Central memory CD8-positive, alpha-beta T cell (primary cell): Measurements from ENCODE around the gene CIP2A.
A peak's percentile ranks its signal among the peaks of the same experiment; 100 is the strongest.

Source experiments
- ATAC-seq: fragments of 150-1000 bp; cut with Tn5 transposase; replicated peaks from 2 replicates; pipeline ENCODE4 v1.10.0; 2022; ENCODE audit warnings: mild to moderate bottlenecking, moderate FRiP score, moderate number of reproducible peaks; ENCODE audit not compliant: poor library complexity, severe bottlenecking; ENCODE audit errors: extremely low read depth
- DNase-seq, 2 donors: peaks; one replicate each; pipeline ENCODE4 v3.0.0; 2021; ENCODE audit warnings: low spot score in 2 of 2
- H3K27ac Mint-ChIP-seq: one replicate; pipeline ENCODE4 v1.8.0; 2022; ENCODE audit warnings: low read depth, mild to moderate bottlenecking, moderate library complexity, mixed read lengths
- H3K27me3 Mint-ChIP-seq: one replicate; pipeline ENCODE4 v1.8.0; 2022; ENCODE audit warnings: mixed read lengths
- H3K36me3 Mint-ChIP-seq: one replicate; pipeline ENCODE4 v1.8.0; 2022; ENCODE audit warnings: mild to moderate bottlenecking, moderate library complexity, mixed read lengths; ENCODE audit not compliant: insufficient read depth
- H3K4me1 Mint-ChIP-seq: one replicate; pipeline ENCODE4 v1.8.0; 2022; ENCODE audit warnings: mixed read lengths
- H3K4me3 Mint-ChIP-seq: one replicate; pipeline ENCODE4 v1.8.0; 2022; ENCODE audit warnings: mild to moderate bottlenecking, moderate library complexity, mixed read lengths
- H3K9me3 Mint-ChIP-seq: one replicate; pipeline ENCODE4 v1.8.0; 2022; ENCODE audit warnings: mixed read lengths

Gene CIP2A

GRCh38 chr3:108554913-108555571 is 34.2 kb downstream of the CIP2A start:
- no peak for ATAC-seq
- Mint-ChIP-seq H3K27me3 (no peaks in the 10 kb centered on the region), H3K9me3 (no peaks in the 10 kb centered on the region), H3K36me3 (peaks cover 4% of the 10 kb centered on the region), H3K27ac (no peak overlapping the region), H3K4me3 (no peak overlapping the region), H3K4me1 (peaks cover 9% of the 10 kb centered on the region)
- DNase-seq = no peak

GRCh38 chr3:108554229-108554628 is 35.0 kb downstream of the CIP2A start:
- no peak for DNase-seq
- Mint-ChIP-seq H3K9me3 (no peaks in the 10 kb centered on the region), H3K36me3 (peaks cover 2% of the 10 kb centered on the region), H3K27me3 (no peaks in the 10 kb centered on the region), H3K4me1 (peaks cover 9% of the 10 kb centered on the region), H3K27ac (no peak overlapping the region), H3K4me3 (no peak overlapping the region)
- no peak for ATAC-seq

GRCh38 chr3:108552267-108553159 is 36.7 kb downstream of the CIP2A start:
- Mint-ChIP-seq H3K9me3 (no peaks in the 10 kb centered on the region), H3K27ac (peak overlapping the region; percentile 38), H3K4me3 (no peak overlapping the region), H3K27me3 (no peaks in the 10 kb centered on the region), H3K4me1 (peaks cover 9% of the 10 kb centered on the region), H3K36me3 (no peaks in the 10 kb centered on the region)
- no peak for DNase-seq
- ATAC-seq = no peak

- Mint-ChIP-seq H3K9me3 (no peaks in the 10 kb centered on the region), H3K4me1 (peaks cover 23% of the 10 kb centered on the region), H3K36me3 (peaks cover 3% of the 10 kb centered on the region), H3K27me3 (no peaks in the 10 kb centered on the region), H3K27ac (no peak overlapping the region), H3K4me3 (no peak overlapping the region)
- ATAC-seq (no peak), DNase-seq (no peak)
Measured at GRCh38 chr3:108548886-108549285, 40.4 kb downstream of the CIP2A start.

DNA sequence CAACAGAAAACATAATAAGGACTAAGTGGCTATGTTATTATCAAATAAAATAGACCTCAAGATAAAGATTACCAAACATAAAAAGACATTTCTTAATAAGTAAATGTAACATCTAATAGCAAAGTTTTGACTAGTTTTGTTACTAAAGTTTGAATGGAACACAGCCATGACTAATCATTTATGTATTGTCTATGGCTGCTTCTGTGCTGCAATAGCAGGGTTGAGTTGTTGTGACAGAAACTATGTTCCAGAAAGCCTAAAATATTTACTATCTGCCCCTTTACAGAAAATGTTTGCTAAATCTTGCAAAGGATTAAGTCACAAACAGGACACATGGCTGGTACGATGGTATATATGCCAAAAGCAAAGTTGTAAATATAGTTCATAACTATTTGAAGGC is 40.9 kb downstream of the CIP2A start:
- DNase-seq (no peak), ATAC-seq (no peak)
- H3K4me1 Mint-ChIP-seq = peaks cover 23% of the 10 kb centered on the region
- H3K9me3 Mint-ChIP-seq = no peaks in the 10 kb centered on the region
- H3K36me3 Mint-ChIP-seq = peaks cover 3% of the 10 kb centered on the region
- H3K4me3 Mint-ChIP-seq = no peak overlapping the region
- no peak overlapping the region for H3K27ac Mint-ChIP-seq
- H3K27me3 Mint-ChIP-seq = no peaks in the 10 kb centered on the region

DNA sequence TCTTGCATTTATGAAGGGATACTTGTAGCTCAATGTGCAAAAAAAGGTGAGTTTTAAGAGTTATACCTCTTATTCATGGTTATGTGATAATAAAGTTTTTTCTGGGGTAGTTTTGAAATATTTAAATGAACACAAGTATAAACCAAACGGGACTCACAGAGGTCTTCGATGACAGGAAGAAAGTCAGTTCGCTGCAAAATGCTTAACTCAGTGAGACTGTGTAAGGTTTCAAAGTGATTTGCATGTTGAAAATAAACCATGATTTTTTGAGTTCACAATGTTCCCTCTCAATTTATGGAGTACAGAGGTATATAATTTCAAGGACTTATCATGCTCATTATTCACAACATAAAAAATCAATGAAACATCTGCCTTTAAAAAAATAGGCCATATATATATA is 42.5 kb downstream of the CIP2A start:
- Mint-ChIP-seq H3K36me3 (peaks cover 3% of the 10 kb centered on the region), H3K4me3 (peak overlapping the region; percentile 68), H3K4me1 (peaks cover 14% of the 10 kb centered on the region), H3K27me3 (no peaks in the 10 kb centered on the region), H3K9me3 (no peaks in the 10 kb centered on the region), H3K27ac (peak overlapping the region; percentile 84)
- ATAC-seq (no peak), DNase-seq (no peak)

DNA sequence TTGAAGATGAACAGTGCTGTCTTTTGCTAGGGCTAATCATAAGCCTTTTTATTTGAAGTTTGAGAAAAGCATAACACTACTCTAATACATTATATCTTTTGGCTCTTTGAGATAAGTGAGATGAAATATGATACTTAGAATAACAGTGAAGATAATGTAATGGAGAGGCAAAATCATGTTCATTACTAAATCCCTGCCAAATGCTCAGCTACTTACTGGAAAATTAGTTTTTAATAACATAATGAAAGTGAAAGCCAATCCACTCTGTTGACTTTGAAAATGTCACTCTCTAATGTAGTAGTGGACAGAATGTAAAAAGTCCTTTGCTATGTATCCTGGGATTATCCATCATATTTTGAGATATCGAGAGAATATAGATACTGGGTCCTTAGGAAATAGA is 43.0 kb downstream of the CIP2A start:
- ATAC-seq (no peak), DNase-seq (no peak)
- peaks cover 3% of the 10 kb centered on the region for H3K36me3 Mint-ChIP-seq
- peak overlapping the region; percentile 68 for H3K4me3 Mint-ChIP-seq
- peaks cover 14% of the 10 kb centered on the region for H3K4me1 Mint-ChIP-seq
- H3K9me3 Mint-ChIP-seq = no peaks in the 10 kb centered on the region
- peak overlapping the region; percentile 84 for H3K27ac Mint-ChIP-seq
- H3K27me3 Mint-ChIP-seq = no peaks in the 10 kb centered on the region

GRCh38 chr3:108538083-108538482 is 51.2 kb downstream of the CIP2A start:
- Mint-ChIP-seq H3K27ac (no peak overlapping the region), H3K4me3 (no peak overlapping the region), H3K4me1 (no peaks in the 10 kb centered on the region), H3K9me3 (no peaks in the 10 kb centered on the region), H3K27me3 (no peaks in the 10 kb centered on the region), H3K36me3 (no peaks in the 10 kb centered on the region)
- ATAC-seq = no peak
- no peak for DNase-seq

DNA sequence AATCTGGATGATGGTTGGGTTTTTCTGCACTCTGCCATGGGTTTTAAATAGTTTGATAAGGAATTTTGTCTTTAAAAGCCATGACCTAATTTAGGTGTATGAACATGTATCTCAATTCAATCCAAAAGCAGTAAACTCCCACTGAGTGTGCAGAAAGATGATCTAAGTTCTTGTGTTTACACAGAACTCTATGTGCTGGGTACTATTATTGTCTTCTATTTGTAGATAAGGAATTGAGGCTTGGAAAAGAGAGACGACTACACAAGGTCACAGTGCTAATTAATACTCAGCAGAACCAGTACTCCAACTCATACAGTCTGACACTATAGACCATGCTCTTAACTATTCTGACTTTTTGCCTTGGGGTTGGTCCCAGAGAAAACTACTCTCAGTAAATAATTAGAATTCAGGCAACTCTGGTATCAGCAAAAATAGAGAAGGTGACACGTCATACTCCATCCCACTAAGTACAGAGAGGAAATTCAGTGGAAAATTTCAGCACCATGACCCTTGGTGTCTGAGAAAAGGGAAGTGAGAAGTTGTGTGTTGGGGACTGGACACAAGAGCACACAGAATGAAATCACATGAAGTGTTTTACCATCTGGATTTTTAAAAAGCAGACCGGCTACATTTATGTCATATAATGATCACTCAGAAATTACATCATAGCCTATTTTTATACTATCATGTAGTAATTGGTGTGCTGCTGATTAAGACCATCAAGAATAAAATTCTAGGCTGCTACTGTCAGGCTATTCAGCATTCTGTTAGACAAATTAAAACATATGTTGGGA is 60.6 kb downstream of the CIP2A start:
- H3K4me3 Mint-ChIP-seq = no peak overlapping the region
- ATAC-seq (no peak), DNase-seq (no peak)
- H3K27ac Mint-ChIP-seq = no peak overlapping the region
- no peaks in the 10 kb centered on the region for H3K36me3 Mint-ChIP-seq
- no peaks in the 10 kb centered on the region for H3K9me3 Mint-ChIP-seq
- peaks cover 48% of the 10 kb centered on the region for H3K27me3 Mint-ChIP-seq
- H3K4me1 Mint-ChIP-seq = no peaks in the 10 kb centered on the region

GRCh38 chr3:108527817-108528216 is 61.4 kb downstream of the CIP2A start:
- no peaks in the 10 kb centered on the region for H3K9me3 Mint-ChIP-seq
- peaks cover 46% of the 10 kb centered on the region for H3K27me3 Mint-ChIP-seq
- no peak for DNase-seq
- H3K4me1 Mint-ChIP-seq = no peaks in the 10 kb centered on the region
- H3K36me3 Mint-ChIP-seq = no peaks in the 10 kb centered on the region
- no peak overlapping the region for H3K4me3 Mint-ChIP-seq
- H3K27ac Mint-ChIP-seq = no peak overlapping the region
- no peak for ATAC-seq

- H3K27ac Mint-ChIP-seq = no peak overlapping the region
- H3K9me3 Mint-ChIP-seq = no peaks in the 10 kb centered on the region
- ATAC-seq (no peak), DNase-seq (no peak)
- no peaks in the 10 kb centered on the region for H3K4me1 Mint-ChIP-seq
- H3K27me3 Mint-ChIP-seq = peaks cover 42% of the 10 kb centered on the region
- no peak overlapping the region for H3K4me3 Mint-ChIP-seq
- no peaks in the 10 kb centered on the region for H3K36me3 Mint-ChIP-seq
Measured at GRCh38 chr3:108527109-108527508, 62.1 kb downstream of the CIP2A start.

GRCh38 chr3:108525971-108526370 is 63.3 kb downstream of the CIP2A start:
- ATAC-seq = no peak

More at GRCh38 chr3:108525971-108526370, 63.3 kb downstream of the CIP2A start:
- Mint-ChIP-seq H3K4me3 (no peak overlapping the region), H3K36me3 (no peaks in the 10 kb centered on the region), H3K4me1 (no peaks in the 10 kb centered on the region), H3K9me3 (no peaks in the 10 kb centered on the region), H3K27ac (no peak overlapping the region), H3K27me3 (peaks cover 37% of the 10 kb centered on the region)
- no peak for DNase-seq
